K562 (cell line): ENCODE measurements around the gene ITPR1.

Source experiments
- ELF1 ChIP-seq: fragments of 200-800 bp; sonication (Bioruptor generic); IDR thresholded peaks from 2 replicates; pipeline ENCODE4 v1.6.1; 2016; ENCODE audit warnings: missing genetic modification characterization, missing compliant biosample characterization
- EP300 ChIP-seq: IDR thresholded peaks from 2 replicates; pipeline ENCODE4 v1.6.1; 2012; ENCODE audit warnings: low read length, improper control_type of control experiment
- HBP1 ChIP-seq: fragments of 450-650 bp; formaldehyde crosslinking; IDR thresholded peaks from 2 replicates; pipeline ENCODE4 v1.4.0; 2022; ENCODE audit warnings: missing genetic modification characterization
- NR2C1 ChIP-seq, 2 experiments: fragments of 450-650 bp; IDR thresholded peaks; 2 replicates each; pipeline ENCODE4 v1.6.1; 2017; ENCODE audit warnings: mild to moderate bottlenecking in 2 of 2, antibody characterized with exemption in 1 of 2, inconsistent platforms in 1 of 2, missing compliant biosample characterization in 1 of 2, missing genetic modification characterization in 1 of 2
- NR2C2 ChIP-seq, 2 experiments: fragments of 200-800 bp in 1 of 2; sonication (Bioruptor generic) in 1 of 2; sonication (generic) in 1 of 2; formaldehyde crosslinking in 1 of 2; IDR thresholded peaks; 2 replicates each; pipeline versions ENCODE4 v1.6.1 to v1.8.0; 2016 to 2022; ENCODE audit warnings: mild to moderate bottlenecking in 1 of 2, missing compliant biosample characterization in 1 of 2, missing genetic modification characterization in 1 of 2, missing genetic modification reagents in 1 of 2
- POLR2A ChIP-seq: fragments of 450-650 bp; conservative IDR thresholded peaks from 2 replicates; pipeline ENCODE4 v1.6.1; 2016
- TF ChIP-seq, protein P1 (sequence below), 3 experiments: IDR thresholded peaks in 2 of 3; conservative IDR thresholded peaks in 1 of 3; 2 replicates each; pipeline ENCODE4 v1.5.1; 2011 to 2012; ENCODE audit warnings: low read length in 3 of 3, mild to moderate bottlenecking in 3 of 3, control low read depth in 2 of 3, improper control_type of control experiment in 1 of 3, inconsistent platforms in 1 of 3, low read depth in 1 of 3, mixed read lengths in 1 of 3, moderate library complexity in 1 of 3; ENCODE audit not compliant: insufficient read depth in 2 of 3
- TF ChIP-seq, protein P2 (sequence below): fragments of 450-650 bp; IDR thresholded peaks from 2 replicates; pipeline ENCODE4 v1.6.1; 2017; ENCODE audit warnings: mild to moderate bottlenecking, moderate library complexity

DNA sequence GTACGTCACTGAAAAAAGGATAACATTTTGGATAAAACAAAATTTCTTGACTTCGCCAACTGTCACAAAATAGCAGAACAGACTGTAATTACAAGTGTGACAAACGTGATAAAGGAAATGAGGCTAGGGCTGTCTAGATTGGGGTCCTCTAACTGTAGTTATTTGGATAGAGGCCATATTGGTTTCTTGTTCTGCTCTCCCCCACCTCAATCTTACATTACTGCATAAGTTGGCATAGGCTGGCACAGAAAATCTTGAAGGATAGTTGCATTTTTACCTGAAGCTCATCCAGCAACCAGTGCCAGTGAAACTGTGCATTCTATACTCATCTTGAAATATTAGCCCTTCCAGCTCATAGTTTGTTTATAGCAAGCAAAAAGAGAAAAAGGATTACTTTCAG lies 84.6 kb downstream of the ITPR1 start:
- TF ChIP-seq ELF1 (tag) (no peak), HBP1 (CRISPR knock-in tag) (no peak), NR2C2 (CRISPR knock-in tag; IDR thresholded peaks at IDR 0.05) (no peak), NR2C2 (tag; IDR thresholded peaks at IDR 0.05) (no peak), POLR2A (no peak), NR2C1 (IDR thresholded peaks at IDR 0.05) (no peak), NR2C1 (tag; IDR thresholded peaks at IDR 0.05) (no peak), EP300 (no peak)
- TF ChIP-seq, protein P1, sequence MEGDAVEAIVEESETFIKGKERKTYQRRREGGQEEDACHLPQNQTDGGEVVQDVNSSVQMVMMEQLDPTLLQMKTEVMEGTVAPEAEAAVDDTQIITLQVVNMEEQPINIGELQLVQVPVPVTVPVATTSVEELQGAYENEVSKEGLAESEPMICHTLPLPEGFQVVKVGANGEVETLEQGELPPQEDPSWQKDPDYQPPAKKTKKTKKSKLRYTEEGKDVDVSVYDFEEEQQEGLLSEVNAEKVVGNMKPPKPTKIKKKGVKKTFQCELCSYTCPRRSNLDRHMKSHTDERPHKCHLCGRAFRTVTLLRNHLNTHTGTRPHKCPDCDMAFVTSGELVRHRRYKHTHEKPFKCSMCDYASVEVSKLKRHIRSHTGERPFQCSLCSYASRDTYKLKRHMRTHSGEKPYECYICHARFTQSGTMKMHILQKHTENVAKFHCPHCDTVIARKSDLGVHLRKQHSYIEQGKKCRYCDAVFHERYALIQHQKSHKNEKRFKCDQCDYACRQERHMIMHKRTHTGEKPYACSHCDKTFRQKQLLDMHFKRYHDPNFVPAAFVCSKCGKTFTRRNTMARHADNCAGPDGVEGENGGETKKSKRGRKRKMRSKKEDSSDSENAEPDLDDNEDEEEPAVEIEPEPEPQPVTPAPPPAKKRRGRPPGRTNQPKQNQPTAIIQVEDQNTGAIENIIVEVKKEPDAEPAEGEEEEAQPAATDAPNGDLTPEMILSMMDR (IDR thresholded peaks at IDR 0.05 in 2 of 3, conservative IDR thresholded peaks at IDR 0.05 in 1 of 3; ENCODE audit: insufficient read depth in 2 of 3, low read depth in 1 of 3, low read length in 3 of 3): no peak
- TF ChIP-seq, protein P2, sequence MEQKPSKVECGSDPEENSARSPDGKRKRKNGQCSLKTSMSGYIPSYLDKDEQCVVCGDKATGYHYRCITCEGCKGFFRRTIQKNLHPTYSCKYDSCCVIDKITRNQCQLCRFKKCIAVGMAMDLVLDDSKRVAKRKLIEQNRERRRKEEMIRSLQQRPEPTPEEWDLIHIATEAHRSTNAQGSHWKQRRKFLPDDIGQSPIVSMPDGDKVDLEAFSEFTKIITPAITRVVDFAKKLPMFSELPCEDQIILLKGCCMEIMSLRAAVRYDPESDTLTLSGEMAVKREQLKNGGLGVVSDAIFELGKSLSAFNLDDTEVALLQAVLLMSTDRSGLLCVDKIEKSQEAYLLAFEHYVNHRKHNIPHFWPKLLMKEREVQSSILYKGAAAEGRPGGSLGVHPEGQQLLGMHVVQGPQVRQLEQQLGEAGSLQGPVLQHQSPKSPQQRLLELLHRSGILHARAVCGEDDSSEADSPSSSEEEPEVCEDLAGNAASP: no peak
